ENCODE results near the gene HTR3C.

HTR3C gene

DNA sequence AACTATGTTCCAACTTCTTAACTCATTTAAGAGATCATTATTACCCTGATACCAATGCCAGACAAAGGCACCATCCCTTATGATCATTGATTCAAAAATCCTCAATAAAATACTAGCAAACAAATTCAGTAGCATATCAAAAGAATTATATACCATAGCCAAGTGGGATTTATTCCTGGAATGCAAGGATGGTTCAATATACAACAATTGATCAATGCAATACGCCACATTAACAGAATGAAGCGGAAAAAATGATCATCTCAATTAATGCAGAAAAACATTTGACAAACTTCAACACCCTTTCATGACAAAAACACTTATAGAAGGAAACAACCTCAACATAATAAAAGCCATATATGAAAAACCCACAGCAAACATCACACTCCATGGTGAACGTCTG, 39.4 kb downstream of the HTR3C start:
- DNase-seq (ENCODE audit: low spot score) = no peak
- H3K4me1 Mint-ChIP-seq (ENCODE audit: low read depth) = no peaks in the 10 kb centered on the region
- H3K4me3 Mint-ChIP-seq = no peak overlapping the region
- H3K9me3 Mint-ChIP-seq = peaks cover 18% of the 10 kb centered on the region
- H3K36me3 Mint-ChIP-seq (ENCODE audit: low read depth) = no peaks in the 10 kb centered on the region
- peaks cover 6% of the 10 kb centered on the region for H3K27me3 Mint-ChIP-seq (ENCODE audit: low read depth)
- no peak overlapping the region for H3K27ac Mint-ChIP-seq

DNA sequence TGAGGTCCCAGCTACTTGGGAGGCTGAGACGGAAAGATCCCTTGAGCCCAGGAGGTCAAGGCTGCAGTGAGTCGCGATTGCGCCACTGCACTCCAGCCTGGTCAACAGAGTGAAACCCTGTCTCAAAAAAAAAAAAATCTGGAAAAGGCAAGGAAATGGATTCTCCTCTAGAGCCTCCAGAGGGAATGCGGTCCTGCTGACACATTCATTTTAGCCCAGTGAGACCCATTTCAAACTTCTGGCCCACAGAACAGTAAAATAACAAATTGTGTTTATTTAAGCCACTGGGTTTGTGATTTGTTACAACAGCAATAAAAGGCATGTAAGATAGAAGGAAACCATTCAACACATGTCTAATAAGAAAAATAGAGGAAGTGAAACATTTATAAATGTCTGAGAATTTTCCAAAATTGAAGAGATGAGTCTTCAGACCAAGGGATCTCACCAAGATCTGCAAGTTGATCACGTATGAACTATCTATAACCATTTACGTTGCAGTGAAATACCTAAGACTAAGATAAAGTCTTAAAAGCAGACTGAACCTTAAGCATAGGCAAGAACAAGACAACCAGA, 44.0 kb downstream of the HTR3C start, which contains the start of gene HTR3E:
Gene HTR3E, plus strand, starts transcription at position 254 of the 573 bp plus-strand sequence. CDS start 466 bp downstream, outside the sequence.
- Mint-ChIP-seq H3K4me3 (no peak within 1 kb of the TSS), H3K4me1 (ENCODE audit: low read depth) (no peaks in the 10 kb centered on the region), H3K27ac (no peak within 1 kb of the TSS), H3K36me3 (ENCODE audit: low read depth) (no peaks in the 10 kb centered on the region), H3K27me3 (ENCODE audit: low read depth) (peaks cover 10% of the 10 kb centered on the region), H3K9me3 (peaks cover 11% of the 10 kb centered on the region)
- DNase-seq (ENCODE audit: low spot score) = no peak

DNA sequence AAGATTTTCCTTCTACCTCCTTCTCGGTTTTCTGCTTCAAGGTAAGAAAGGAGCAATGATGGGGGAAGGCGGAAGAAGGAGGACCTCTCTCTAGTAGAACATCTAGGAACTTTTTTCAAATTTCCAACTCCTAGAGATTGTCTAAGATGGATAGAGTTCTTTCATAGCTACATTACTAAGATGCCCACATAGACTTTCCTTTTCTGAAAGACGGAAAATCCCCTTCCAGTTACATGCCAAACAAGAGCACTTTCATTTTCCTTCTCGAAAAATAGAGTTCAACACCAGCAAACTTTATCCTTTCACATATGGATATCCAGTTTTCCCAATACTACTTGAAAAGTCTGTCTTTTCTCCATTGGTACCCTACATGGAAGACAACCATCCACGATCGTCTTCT, 44.7 kb downstream of the HTR3C start:
- H3K9me3 Mint-ChIP-seq = peaks cover 5% of the 10 kb centered on the region
- H3K27ac Mint-ChIP-seq = no peak overlapping the region
- DNase-seq (ENCODE audit: low spot score) = no peak
- no peaks in the 10 kb centered on the region for H3K4me1 Mint-ChIP-seq (ENCODE audit: low read depth)
- H3K27me3 Mint-ChIP-seq (ENCODE audit: low read depth) = peaks cover 10% of the 10 kb centered on the region
- H3K36me3 Mint-ChIP-seq (ENCODE audit: low read depth) = no peaks in the 10 kb centered on the region
- H3K4me3 Mint-ChIP-seq = no peak overlapping the region

DNA sequence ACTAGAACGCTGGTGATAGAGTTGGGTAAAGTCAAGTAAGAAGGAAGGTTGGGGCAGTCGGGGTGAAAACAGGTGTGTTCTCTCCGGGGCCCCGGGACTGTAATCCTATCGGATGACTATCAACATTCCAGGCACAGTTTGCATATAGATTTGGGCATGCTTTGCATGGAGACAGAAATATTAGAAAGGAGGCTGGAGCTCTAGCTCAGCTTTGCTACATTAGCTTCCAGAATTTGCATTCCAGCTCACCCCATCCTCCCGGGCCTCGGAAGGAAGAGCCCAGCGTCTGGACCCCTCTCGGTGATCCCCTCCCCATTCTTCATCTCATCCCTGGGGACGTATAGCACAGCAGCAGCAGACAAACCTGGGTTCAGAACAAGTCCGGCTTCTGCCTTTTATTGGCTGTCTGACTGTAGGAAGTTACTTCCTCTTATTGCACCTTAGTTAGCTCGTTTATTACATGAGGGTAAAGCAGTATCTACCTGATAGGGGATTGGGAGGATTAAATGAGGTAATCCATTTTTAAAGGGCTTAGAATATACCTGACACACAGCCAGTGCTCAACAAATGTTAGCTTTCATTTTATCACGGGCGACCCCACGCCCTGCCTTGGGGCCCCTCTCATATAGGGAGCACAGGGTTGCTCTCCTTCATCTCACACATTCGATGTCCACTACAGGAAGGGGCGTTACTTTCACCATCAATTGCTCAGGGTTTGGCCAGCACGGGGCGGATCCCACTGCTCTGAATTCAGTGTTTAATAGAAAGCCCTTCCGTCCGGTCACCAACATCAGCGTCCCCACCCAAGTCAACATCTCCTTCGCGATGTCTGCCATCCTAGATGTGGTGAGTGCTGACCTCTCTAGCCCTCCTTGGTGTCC, 47.2 kb downstream of the HTR3C start:
- Mint-ChIP-seq H3K36me3 (ENCODE audit: low read depth) (no peaks in the 10 kb centered on the region), H3K4me3 (no peak overlapping the region), H3K27ac (no peak overlapping the region), H3K4me1 (ENCODE audit: low read depth) (no peaks in the 10 kb centered on the region), H3K9me3 (no peaks in the 10 kb centered on the region), H3K27me3 (ENCODE audit: low read depth) (peaks cover 10% of the 10 kb centered on the region)
- DNase-seq (ENCODE audit: low spot score) = no peak

Measured in T-helper 2 cell treated with Interferon-gamma antibody and Interleukin-4, amounts not matched to agents 5 μg/mL and 100 μg/mL, for 36 hours (primary cell).